HepG2 (cell line): Measurements from ENCODE around the gene TGM6. TPM values are rescaled to one million over a fixed set of nuclear protein-coding genes. Genes with fewer than 3 reads are reported as not detected.

ENCODE experiments used
- ATAC-seq: fragments of 200-7000 bp; cut with Tn5 transposase; 3 replicates; pipeline ENCODE4 v1.9.1; 2020; ENCODE audit warnings: mild to moderate bottlenecking, moderate library complexity
- BruUV-seq: library from RNA; stranded (reverse); fragments of 400-500 nt; replicated peaks from 2 replicates; lab custom pipeline; 2021; lab: Mats Ljungman, UMichigan
- CTCF ChIA-PET: fragments of 300-600 bp; formaldehyde crosslinking; extraction: SDS; loops from one replicate; lab custom pipeline; 2021; ENCODE audit warnings: low total read pairs, inconsistent platforms, low intra/inter-chr PET ratio; lab: Yijun Ruan, JAX
- POLR2A ChIA-PET: fragments of 350-600 bp; sonication (Branson Sonifier 250); formaldehyde crosslinking; loops from one replicate; lab custom pipeline; 2020; ENCODE audit warnings: antibody characterized with exemption, inconsistent platforms; lab: Yijun Ruan, JAX
- DNase-seq: peaks from one replicate; pipeline ENCODE4 v3.0.0-alpha.2; 2015; ENCODE audit warnings: low spot score
- FAIRE-seq: peaks from 3 replicates; lab custom pipeline; 2011; peaks lifted over from hg19 to GRCh38; lab: Jason Lieb, UNC
- H2AFZ ChIP-seq: one replicate; pipeline ENCODE4 v1.6.1; 2011; ENCODE audit warnings: low read length, inconsistent platforms
- H3K27ac ChIP-seq: fragments of 300-600 bp; 3 replicates; pipeline ENCODE4 v1.8.0; 2011; ENCODE audit warnings: mixed run types, mild to moderate bottlenecking, mixed read lengths, low read length, inconsistent platforms; ENCODE audit not compliant: insufficient read depth; ENCODE audit errors: extremely low read length
- H3K27me3 ChIP-seq, 2 experiments: fragments of 200-600 bp in 1 of 2; 2 replicates in 1 of 2; 3 replicates in 1 of 2; pipeline versions ENCODE4 v1.6.0 to v1.8.0; 2011; ENCODE audit warnings: low read length in 2 of 2, mild to moderate bottlenecking in 2 of 2, moderate library complexity in 2 of 2, inconsistent platforms in 1 of 2; ENCODE audit not compliant: insufficient read depth in 2 of 2, control insufficient read depth in 1 of 2
- H3K36me3 ChIP-seq, 2 experiments: fragments of 200-600 bp in 1 of 2; replicated peaks in 1 of 2; 2 replicates in 1 of 2; 3 replicates in 1 of 2; pipeline versions ENCODE4 v1.5.1 to v1.8.0; 2011; ENCODE audit warnings: low read length in 2 of 2, inconsistent platforms in 1 of 2; ENCODE audit not compliant: insufficient read depth in 2 of 2, control insufficient read depth in 1 of 2
- H3K4me1 ChIP-seq: 2 replicates; pipeline ENCODE4 v1.5.1; 2012; ENCODE audit warnings: low read length, inconsistent platforms; ENCODE audit not compliant: insufficient read depth
- H3K4me2 ChIP-seq: 2 replicates; pipeline ENCODE4 v1.6.0; 2011; ENCODE audit warnings: low read depth, low read length, inconsistent platforms
- H3K4me3 ChIP-seq, 3 experiments: fragments of 200-600 bp in 1 of 3; sonication (generic), shearing (Covaris generic) in 1 of 3; replicated peaks in 1 of 3; 2 replicates each; pipeline ENCODE4 v1.5.1; 2011 to 2016; ENCODE audit warnings: low read length in 3 of 3, inconsistent platforms in 2 of 3, low read depth in 2 of 3, mild to moderate bottlenecking in 2 of 3, control low read depth in 1 of 3, mixed read lengths in 1 of 3; ENCODE audit not compliant: insufficient read depth in 1 of 3
- H3K79me2 ChIP-seq: one replicate; pipeline ENCODE4 v1.6.1; 2011; ENCODE audit warnings: low read length, inconsistent platforms; ENCODE audit not compliant: insufficient read depth
- H3K9ac ChIP-seq: 2 replicates; pipeline ENCODE4 v1.6.0; 2011; ENCODE audit warnings: mild to moderate bottlenecking, low read depth, low read length, inconsistent platforms; ENCODE audit not compliant: insufficient read depth
- H3K9me3 ChIP-seq: 2 replicates; pipeline ENCODE4 v1.5.1; 2012; ENCODE audit warnings: mild to moderate bottlenecking, low read length
- H4K20me1 ChIP-seq: 2 replicates; pipeline ENCODE4 v1.6.0; 2011; ENCODE audit warnings: inconsistent platforms, mild to moderate bottlenecking, low read length, moderate library complexity; ENCODE audit not compliant: insufficient read depth
- AGO2 ChIP-seq: fragments of 200-400 bp; formaldehyde crosslinking; optimal IDR thresholded peaks from 2 replicates; pipeline ENCODE3; 2017; ENCODE audit warnings: mild to moderate bottlenecking, low read depth, low read length, moderate library complexity
- GPN1 ChIP-seq: sonication (generic); formaldehyde crosslinking; IDR thresholded peaks from 2 replicates; pipeline ENCODE4 v1.5.1; 2020; ENCODE audit warnings: missing genetic modification reagents, borderline replicate concordance
- NFYC ChIP-seq: IDR thresholded peaks from 2 replicates; pipeline ENCODE4 v1.6.1; 2016; ENCODE audit warnings: missing genetic modification reagents, missing compliant biosample characterization
- RAD51 ChIP-seq: fragments of 450-650 bp; IDR thresholded peaks from 2 replicates; pipeline ENCODE4 v1.6.1; 2016; ENCODE audit warnings: borderline replicate concordance
- RBFOX2 ChIP-seq: fragments of 200-400 bp; formaldehyde crosslinking; IDR thresholded peaks from 2 replicates; pipeline ENCODE4 v1.6.1; 2017; ENCODE audit warnings: low read depth, mild to moderate bottlenecking, low read length
- RBM22 ChIP-seq: fragments of 200-400 bp; formaldehyde crosslinking; optimal IDR thresholded peaks from 2 replicates; pipeline ENCODE3; 2017; ENCODE audit warnings: mild to moderate bottlenecking, low read length, moderate library complexity
- SOX6 ChIP-seq, 2 experiments: fragments of 450-650 bp in 1 of 2; sonication (generic) in 1 of 2; formaldehyde crosslinking in 1 of 2; IDR thresholded peaks; 2 replicates each; pipeline versions ENCODE4 v1.4.0 to v1.6.1; 2017 to 2020; ENCODE audit warnings: antibody characterized with exemption in 1 of 2, mild to moderate bottlenecking in 1 of 2, missing genetic modification reagents in 1 of 2
- ZNF121 ChIP-seq: sonication (generic); formaldehyde crosslinking; IDR thresholded peaks from 2 replicates; pipeline ENCODE4 v1.5.0; 2020; ENCODE audit warnings: mild to moderate bottlenecking, missing genetic modification reagents
- ZNF354B ChIP-seq: sonication (generic); formaldehyde crosslinking; IDR thresholded peaks from 2 replicates; pipeline ENCODE4 v1.8.0; 2022; ENCODE audit warnings: mild to moderate bottlenecking, missing genetic modification reagents
- ZNF652 ChIP-seq: IDR thresholded peaks from 2 replicates; pipeline ENCODE4 v1.6.1; 2016; ENCODE audit warnings: low read depth, borderline replicate concordance
- WGBS: methylation state at CpG from one replicate; pipeline ENCODE4 v1.1.6; 2017; ENCODE audit warnings: low lambda C conversion rate; 5-methylcytosine and 5-hydroxymethylcytosine counted together
- in situ Hi-C: cut with HindIII; loops from 2 replicates; pipeline ENCODE4 v1.10.0; 2017; ENCODE audit warnings: low pct_unique_long_range_greater_than_20kb; ENCODE audit not compliant: extremely low pct_ligation_motif_present
- intact Hi-C: fragments of 100-400 bp; cut with micrococcal nuclease; formaldehyde crosslinking; loops from one replicate; pipeline ENCODE4 v1.10.0; 2022; ENCODE audit not compliant: unreplicated experiment
- polyA plus RNA-seq, 8 experiments: library from polyadenylated mRNA; depleted of rRNA in 3 of 8; stranded (reverse) in 7 of 8; unstranded in 1 of 8; fragments of >200 nt; fragmentation: Illumina TruSeq in 4 of 8; extraction: Trizol in 4 of 8; gene quantifications; 2 replicates each; pipeline versions ENCODE4 v1.2.1 to v1.2.3, GENCODE V29; 2011 to 2016; ENCODE audit warnings: low read depth in 4 of 8, missing spikeins in 1 of 8, mixed read lengths in 1 of 8; ENCODE audit not compliant: insufficient read depth in 1 of 8
- total RNA-seq, 5 experiments: library from RNA; depleted of rRNA; stranded (reverse); fragments of >200 nt; fragmentation: Illumina TruSeq; extraction: Trizol; gene quantifications; 2 replicates each; pipeline ENCODE4 v1.2.3, GENCODE V29; 2016; ENCODE audit warnings: low read depth in 1 of 5

Gene TGM6
- total and polyA plus RNA-seq, 2 of the 13 experiments (the other 11 are each of a cell fraction or from before 2014, with no cell fraction given), result not detected

GRCh38 chr20:2465100-2465499 is 84.4 kb downstream of the TGM6 start:
- Histone ChIP-seq H3K4me2 (no peak overlapping the region), H3K4me1 (peaks cover 52% of the 10 kb centered on the region), H3K27ac (no peak overlapping the region), H3K4me3 (no peak overlapping the region), H3K27me3 (no peaks in the 10 kb centered on the region; a peak in 1 of 5 replicates), H3K36me3 (peaks cover 50 to 81% of the 10 kb centered on the region in 2 experiments), H3K79me2 (peaks cover 49% of the 10 kb centered on the region), H3K9ac (no peak overlapping the region), H3K9me3 (no peaks in the 10 kb centered on the region), H4K20me1 (peaks cover 66% of the 10 kb centered on the region), H2AFZ (no peak overlapping the region)
- ATAC-seq (no peak), DNase-seq (no peak), FAIRE-seq (no peak)
- WGBS, result 98% methylated on average over 6 of the region's 6 CpGs
- CTCF ChIA-PET, result no interaction called here
- POLR2A ChIA-PET, result no interaction called here
- in situ Hi-C loops (no loop called here), intact Hi-C loops (loop anchor here (5.0 kb wide), 1 partner anchor 187 kb away; the partner anchor contains the start of gene NOP56)
- TSS peak; percentile 10 for BruUV-seq
- TF ChIP-seq ZNF121 (0 out of 2 replicates have a peak, but pooled peaks have one; percentile 51), GPN1 (CRISPR knock-in tag) (no peak), AGO2 (no peak), RAD51 (no peak), RBFOX2 (peak; percentile 57)

- ChIA-PET CTCF (no interaction called here), POLR2A (interaction anchor here (0.6 to 1.1 kb wide), 3 partner anchors 9 to 197 kb away, joined by 3 to 4 read pairs (median 3); partner anchors contain the start of gene IDH3B)
- H3K27ac ChIP-seq, result no peak overlapping the region
- H3K36me3 ChIP-seq, result peaks cover 39 to 58% of the 10 kb centered on the region in 2 experiments
- no peak overlapping the region for H3K4me3 ChIP-seq
- H3K9me3 ChIP-seq, result no peaks in the 10 kb centered on the region
- BruUV-seq, result no TSS peak
- no peak for DNase-seq
- in situ Hi-C loops, result no loop called here
- FAIRE-seq, result no peak
- no peak overlapping the region for H2AFZ ChIP-seq
- intact Hi-C loops, result loop anchor here (5.0 kb wide), 1 partner anchor 185 kb away; the partner anchor contains the start of gene NOP56
- H3K4me2 ChIP-seq, result peak overlapping the region; percentile 86
- peaks cover 60% of the 10 kb centered on the region for H3K4me1 ChIP-seq
- TF ChIP-seq ZNF652 (CRISPR knock-in tag), result no peak
- no peak for TF ChIP-seq NFYC (CRISPR knock-in tag)
- TF ChIP-seq RBM22, result peak; percentile 49
- TF ChIP-seq RBFOX2, result peak; percentile 63
- no peak for TF ChIP-seq SOX6 (IDR thresholded peaks at IDR 0.05)
- TF ChIP-seq SOX6 (CRISPR knock-in tag; IDR thresholded peaks at IDR 0.05), result 0 out of 2 replicates have a peak, but pooled peaks have one; percentile 11
- no peak for TF ChIP-seq ZNF354B (CRISPR knock-in tag)
- H3K9ac ChIP-seq, result no peak overlapping the region
- peaks cover 54% of the 10 kb centered on the region for H3K79me2 ChIP-seq
- no peaks in the 10 kb centered on the region; a peak in 1 of 5 replicates for H3K27me3 ChIP-seq
- peaks cover 62% of the 10 kb centered on the region for H4K20me1 ChIP-seq
- 92% methylated on average over 5 of the region's 5 CpGs for WGBS
- no peak for ATAC-seq
Measured at GRCh38 chr20:2467412-2467811, 86.7 kb downstream of the TGM6 start.
